COR-L47 (cell line): ENCODE measurements around the gene FGF2.
"Not testable (repeated sequence)": the region's sequence is repeated elsewhere in the genome, so short reads cannot be mapped to it uniquely, and the experiment has no call there.

ENCODE experiments used
- DNase-seq: peaks from one replicate; lab custom pipeline; 2025; lab: John Stamatoyannopoulos, UW

The FGF2 gene

GRCh38 chr4:122826553-122827257 lies at the start of gene FGF2:
Gene FGF2, plus strand, starts transcription at chr4:122826831. Its CDS starts 344 bp downstream, at chr4:122827175.
- peak; percentile 45 for DNase-seq

- DNase-seq = peak; percentile 66
Observed at GRCh38 chr4:122776916-122777315, 49.7 kb upstream of the FGF2 start.

GRCh38 chr4:122777846-122778673 lies 48.6 kb upstream of the FGF2 start:
- no peak for DNase-seq

- no peak for DNase-seq
Observed at GRCh38 chr4:122781486-122781885, 45.1 kb upstream of the FGF2 start.

GRCh38 chr4:122783301-122784215 lies 43.1 kb upstream of the FGF2 start:
- no peak for DNase-seq

- no peak for DNase-seq
Observed at GRCh38 chr4:122784261-122784660, 42.4 kb upstream of the FGF2 start.

- no peak for DNase-seq
Observed at GRCh38 chr4:122785099-122785498, 41.5 kb upstream of the FGF2 start.

- not testable (repeated sequence) for DNase-seq
Observed at GRCh38 chr4:122786296-122786695, 40.3 kb upstream of the FGF2 start.

- DNase-seq = not testable (repeated sequence)
Observed at GRCh38 chr4:122786920-122787319, 39.7 kb upstream of the FGF2 start.

GRCh38 chr4:122787940-122788339 lies 38.7 kb upstream of the FGF2 start:
- DNase-seq = no peak

GRCh38 chr4:122788935-122789334 lies 37.7 kb upstream of the FGF2 start:
- DNase-seq = no peak

- DNase-seq = no peak
Observed at GRCh38 chr4:122793811-122794210, 32.8 kb upstream of the FGF2 start.

- no peak for DNase-seq
Observed at GRCh38 chr4:122796801-122797404, 29.7 kb upstream of the FGF2 start.

GRCh38 chr4:122797405-122798094 lies 29.1 kb upstream of the FGF2 start:
- DNase-seq = no peak

- peak; percentile 67 for DNase-seq
Observed at GRCh38 chr4:122798101-122798500, 28.5 kb upstream of the FGF2 start.

GRCh38 chr4:122798917-122799316 lies 27.7 kb upstream of the FGF2 start:
- DNase-seq = no peak

GRCh38 chr4:122803788-122804208 lies 22.8 kb upstream of the FGF2 start:
- no peak for DNase-seq

GRCh38 chr4:122806981-122807679 lies 19.5 kb upstream of the FGF2 start:
- DNase-seq = no peak

GRCh38 chr4:122810669-122811068 lies 16.0 kb upstream of the FGF2 start:
- DNase-seq = no peak

GRCh38 chr4:122811781-122812180 lies 14.8 kb upstream of the FGF2 start:
- not testable (repeated sequence) for DNase-seq
